Measurements from ENCODE around the gene PRDM16. TPM values are rescaled to one million over a fixed set of nuclear protein-coding genes. Genes with fewer than 3 reads are reported as not detected.

Gene PRDM16
- polyA plus RNA-seq, 1 of the 3 experiments (the other 2 are of a cell fraction) = not detected

DNA sequence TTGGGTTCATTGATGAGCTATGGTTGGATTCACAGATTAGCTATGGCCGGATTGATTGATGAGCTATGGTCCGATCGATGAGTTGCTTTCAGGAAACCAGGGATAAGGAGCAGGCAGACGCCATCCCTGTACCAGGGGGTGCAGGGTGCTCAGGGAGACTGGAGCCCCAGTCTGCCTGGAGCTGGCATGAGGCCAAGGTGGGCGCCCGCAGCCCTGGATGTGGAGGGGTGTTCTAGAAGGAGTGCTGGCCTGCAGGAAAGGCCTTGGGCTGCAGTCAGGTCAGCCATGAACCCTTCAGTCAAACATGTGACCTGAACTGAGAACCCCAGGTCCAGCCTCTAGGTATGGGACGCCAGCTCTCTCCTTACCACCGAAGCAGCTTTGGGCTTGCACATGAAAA is 212.7 kb downstream of the PRDM16 start:
- H3F3A ChIP-seq (replicated peaks; ENCODE audit: insufficient read depth) = no peaks in the 10 kb centered on the region
- peaks cover 44% of the 10 kb centered on the region for H3K27me3 ChIP-seq (ENCODE audit: insufficient read depth)
- no peaks in the 10 kb centered on the region for H3K79me2 ChIP-seq (ENCODE audit: insufficient read depth)
- no peak overlapping the region for H2AFZ ChIP-seq (ENCODE audit: low read depth)
- WGBS (ENCODE audit: low lambda C conversion rate) = 64% methylated on average over 6 of the region's 8 CpGs
- no peak overlapping the region for H3K4me3 ChIP-seq (ENCODE audit: low read depth in 2 of 2, low read length in 1 of 2)
- no peak for DNase-seq
- TF ChIP-seq, protein P1, sequence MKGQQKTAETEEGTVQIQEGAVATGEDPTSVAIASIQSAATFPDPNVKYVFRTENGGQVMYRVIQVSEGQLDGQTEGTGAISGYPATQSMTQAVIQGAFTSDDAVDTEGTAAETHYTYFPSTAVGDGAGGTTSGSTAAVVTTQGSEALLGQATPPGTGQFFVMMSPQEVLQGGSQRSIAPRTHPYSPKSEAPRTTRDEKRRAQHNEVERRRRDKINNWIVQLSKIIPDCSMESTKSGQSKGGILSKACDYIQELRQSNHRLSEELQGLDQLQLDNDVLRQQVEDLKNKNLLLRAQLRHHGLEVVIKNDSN (IDR thresholded peaks at IDR 0.05; ENCODE audit: borderline replicate concordance, low read depth) = no peak
- TF ChIP-seq, protein P2, sequence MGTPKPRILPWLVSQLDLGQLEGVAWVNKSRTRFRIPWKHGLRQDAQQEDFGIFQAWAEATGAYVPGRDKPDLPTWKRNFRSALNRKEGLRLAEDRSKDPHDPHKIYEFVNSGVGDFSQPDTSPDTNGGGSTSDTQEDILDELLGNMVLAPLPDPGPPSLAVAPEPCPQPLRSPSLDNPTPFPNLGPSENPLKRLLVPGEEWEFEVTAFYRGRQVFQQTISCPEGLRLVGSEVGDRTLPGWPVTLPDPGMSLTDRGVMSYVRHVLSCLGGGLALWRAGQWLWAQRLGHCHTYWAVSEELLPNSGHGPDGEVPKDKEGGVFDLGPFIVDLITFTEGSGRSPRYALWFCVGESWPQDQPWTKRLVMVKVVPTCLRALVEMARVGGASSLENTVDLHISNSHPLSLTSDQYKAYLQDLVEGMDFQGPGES (IDR thresholded peaks at IDR 0.05; ENCODE audit: low read depth, low read length) = no peak
- TF ChIP-seq, protein P3, sequence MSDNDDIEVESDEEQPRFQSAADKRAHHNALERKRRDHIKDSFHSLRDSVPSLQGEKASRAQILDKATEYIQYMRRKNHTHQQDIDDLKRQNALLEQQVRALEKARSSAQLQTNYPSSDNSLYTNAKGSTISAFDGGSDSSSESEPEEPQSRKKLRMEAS (IDR thresholded peaks at IDR 0.05; ENCODE audit: low read depth) = no peak
- TF ChIP-seq FOXJ3 (CRISPR knock-in tag; IDR thresholded peaks at IDR 0.05) (no peak), NFIC (IDR thresholded peaks at IDR 0.05; ENCODE audit: borderline replicate concordance) (no peak), CHD2 (IDR thresholded peaks at IDR 0.05; ENCODE audit: low read length, partially characterized antibody) (no peak), TEAD4 (IDR thresholded peaks at IDR 0.05; ENCODE audit: borderline replicate concordance, insufficient read depth) (no peak), RXRA (IDR thresholded peaks at IDR 0.05; ENCODE audit: borderline replicate concordance, low read depth) (no peak), ELF1 (IDR thresholded peaks at IDR 0.05) (no peak), EZH2phosphoT487 (IDR thresholded peaks at IDR 0.05; ENCODE audit: borderline replicate concordance, low read depth) (no peak), RAD21 (IDR thresholded peaks at IDR 0.05; ENCODE audit: low read length) (no peak)
- TF ChIP-seq, protein P4, sequence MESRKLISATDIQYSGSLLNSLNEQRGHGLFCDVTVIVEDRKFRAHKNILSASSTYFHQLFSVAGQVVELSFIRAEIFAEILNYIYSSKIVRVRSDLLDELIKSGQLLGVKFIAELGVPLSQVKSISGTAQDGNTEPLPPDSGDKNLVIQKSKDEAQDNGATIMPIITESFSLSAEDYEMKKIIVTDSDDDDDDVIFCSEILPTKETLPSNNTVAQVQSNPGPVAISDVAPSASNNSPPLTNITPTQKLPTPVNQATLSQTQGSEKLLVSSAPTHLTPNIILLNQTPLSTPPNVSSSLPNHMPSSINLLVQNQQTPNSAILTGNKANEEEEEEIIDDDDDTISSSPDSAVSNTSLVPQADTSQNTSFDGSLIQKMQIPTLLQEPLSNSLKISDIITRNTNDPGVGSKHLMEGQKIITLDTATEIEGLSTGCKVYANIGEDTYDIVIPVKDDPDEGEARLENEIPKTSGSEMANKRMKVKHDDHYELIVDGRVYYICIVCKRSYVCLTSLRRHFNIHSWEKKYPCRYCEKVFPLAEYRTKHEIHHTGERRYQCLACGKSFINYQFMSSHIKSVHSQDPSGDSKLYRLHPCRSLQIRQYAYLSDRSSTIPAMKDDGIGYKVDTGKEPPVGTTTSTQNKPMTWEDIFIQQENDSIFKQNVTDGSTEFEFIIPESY (IDR thresholded peaks at IDR 0.05; ENCODE audit: borderline replicate concordance, low read depth) = no peak
- no peak overlapping the region for H3K9ac ChIP-seq
- POLR2A ChIA-PET = no interaction called here
- H3K36me3 ChIP-seq (replicated peaks in 1 of 2; ENCODE audit: control insufficient read depth in 1 of 2, insufficient read depth in 2 of 2, low read length in 1 of 2) = no peaks in the 10 kb centered on the region
- no peak overlapping the region for H3K4me2 ChIP-seq
- no peaks in the 10 kb centered on the region for H3K9me2 ChIP-seq
- no peaks in the 10 kb centered on the region for H3K4me1 ChIP-seq (ENCODE audit: control insufficient read depth in 1 of 2, insufficient read depth in 2 of 2, low read depth in 1 of 2, low read length in 1 of 2)
- no peak overlapping the region for H3K27ac ChIP-seq (ENCODE audit: low read depth in 2 of 2, low read length in 1 of 2)
- CTCF ChIA-PET = interaction anchor here (0.5 to 1.2 kb wide), 2 partner anchors 103 to 354 kb away, joined by 3 read pairs; no protein-coding TSS in a partner anchor
- no peaks in the 10 kb centered on the region for H3K9me3 ChIP-seq
- H4K20me1 ChIP-seq (ENCODE audit: insufficient read depth) = no peaks in the 10 kb centered on the region

DNA sequence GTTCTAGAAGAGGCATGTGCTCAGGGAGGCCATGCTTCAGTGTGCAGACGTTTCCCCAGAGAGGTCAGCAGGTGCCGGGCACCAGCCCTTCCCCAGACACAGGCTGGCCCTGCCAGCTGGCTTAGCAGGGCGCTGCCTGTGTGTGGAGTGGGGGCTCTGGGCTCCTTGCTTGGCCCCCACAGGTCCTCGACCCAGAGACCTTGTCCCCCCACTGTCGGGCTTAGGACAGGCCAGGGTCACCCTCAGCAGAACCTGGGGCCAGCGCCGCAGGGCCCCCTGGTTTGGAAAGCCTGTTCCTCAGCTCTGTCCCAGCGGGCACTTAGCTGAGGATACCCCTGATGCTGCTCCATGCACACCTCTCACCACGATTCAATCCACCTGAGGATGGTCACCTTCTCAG is 213.2 kb downstream of the PRDM16 start:
- no peaks in the 10 kb centered on the region for H3K4me1 ChIP-seq (ENCODE audit: control insufficient read depth in 1 of 2, insufficient read depth in 2 of 2, low read depth in 1 of 2, low read length in 1 of 2)
- no peaks in the 10 kb centered on the region for H3K9me2 ChIP-seq
- H3K9me3 ChIP-seq = no peaks in the 10 kb centered on the region
- H3K4me3 ChIP-seq (ENCODE audit: low read depth in 2 of 2, low read length in 1 of 2) = no peak overlapping the region
- no peak for DNase-seq
- no peak overlapping the region for H3K4me2 ChIP-seq
- CTCF ChIA-PET = interaction anchor here (1.1 to 1.2 kb wide), 2 partner anchors 49 to 354 kb away, joined by 3 read pairs; no protein-coding TSS in a partner anchor
- TF ChIP-seq GATA2 (CRISPR knock-in tag; IDR thresholded peaks at IDR 0.05) (no peak), MXI1 (IDR thresholded peaks at IDR 0.05; ENCODE audit: low read depth, low read length) (no peak), POLR2AphosphoS5 (IDR thresholded peaks at IDR 0.05; ENCODE audit: low read depth, low read length) (no peak), FOSL2 (IDR thresholded peaks at IDR 0.05; ENCODE audit: borderline replicate concordance, low read depth) (no peak), JUND (IDR thresholded peaks at IDR 0.05) (no peak), NRF1 (IDR thresholded peaks at IDR 0.05; ENCODE audit: low read depth, low read length) (no peak)
- TF ChIP-seq, protein P5, sequence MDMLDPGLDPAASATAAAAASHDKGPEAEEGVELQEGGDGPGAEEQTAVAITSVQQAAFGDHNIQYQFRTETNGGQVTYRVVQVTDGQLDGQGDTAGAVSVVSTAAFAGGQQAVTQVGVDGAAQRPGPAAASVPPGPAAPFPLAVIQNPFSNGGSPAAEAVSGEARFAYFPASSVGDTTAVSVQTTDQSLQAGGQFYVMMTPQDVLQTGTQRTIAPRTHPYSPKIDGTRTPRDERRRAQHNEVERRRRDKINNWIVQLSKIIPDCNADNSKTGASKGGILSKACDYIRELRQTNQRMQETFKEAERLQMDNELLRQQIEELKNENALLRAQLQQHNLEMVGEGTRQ (IDR thresholded peaks at IDR 0.05; ENCODE audit: borderline replicate concordance, low read depth, low read length) = no peak
- TF ChIP-seq, protein P6, sequence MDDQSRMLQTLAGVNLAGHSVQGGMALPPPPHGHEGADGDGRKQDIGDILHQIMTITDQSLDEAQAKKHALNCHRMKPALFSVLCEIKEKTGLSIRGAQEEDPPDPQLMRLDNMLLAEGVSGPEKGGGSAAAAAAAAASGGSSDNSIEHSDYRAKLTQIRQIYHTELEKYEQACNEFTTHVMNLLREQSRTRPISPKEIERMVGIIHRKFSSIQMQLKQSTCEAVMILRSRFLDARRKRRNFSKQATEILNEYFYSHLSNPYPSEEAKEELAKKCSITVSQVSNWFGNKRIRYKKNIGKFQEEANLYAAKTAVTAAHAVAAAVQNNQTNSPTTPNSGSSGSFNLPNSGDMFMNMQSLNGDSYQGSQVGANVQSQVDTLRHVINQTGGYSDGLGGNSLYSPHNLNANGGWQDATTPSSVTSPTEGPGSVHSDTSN (IDR thresholded peaks at IDR 0.05) = no peak
- H3K27me3 ChIP-seq (ENCODE audit: insufficient read depth) = peaks cover 44% of the 10 kb centered on the region
- no peaks in the 10 kb centered on the region for H3K79me2 ChIP-seq (ENCODE audit: insufficient read depth)
- H2AFZ ChIP-seq (ENCODE audit: low read depth) = no peak overlapping the region
- H3K9ac ChIP-seq = no peak overlapping the region
- H3K36me3 ChIP-seq (replicated peaks in 1 of 2; ENCODE audit: control insufficient read depth in 1 of 2, insufficient read depth in 2 of 2, low read length in 1 of 2) = no peaks in the 10 kb centered on the region
- H3F3A ChIP-seq (replicated peaks; ENCODE audit: insufficient read depth) = no peaks in the 10 kb centered on the region
- H4K20me1 ChIP-seq (ENCODE audit: insufficient read depth) = no peaks in the 10 kb centered on the region
- no peak overlapping the region for H3K27ac ChIP-seq (ENCODE audit: low read depth in 2 of 2, low read length in 1 of 2)
- 0% methylated on average over 2 of the region's 9 CpGs for WGBS (ENCODE audit: low lambda C conversion rate)
- POLR2A ChIA-PET = no interaction called here

All from SK-N-SH (cell line).